HepG2 (cell line): ENCODE measurements around the gene TMEM247.

Source experiments
- EZH2 ChIP-seq: conservative IDR thresholded peaks from 2 replicates; pipeline ENCODE4 v1.6.1; 2012; ENCODE audit warnings: mild to moderate bottlenecking, low read depth, low read length, moderate library complexity
- NBN ChIP-seq: fragments of 450-650 bp; conservative IDR thresholded peaks from 2 replicates; pipeline ENCODE4 v1.6.1; 2017
- RFX5 ChIP-seq: IDR thresholded peaks from 2 replicates; pipeline ENCODE4 v1.6.1; 2011; ENCODE audit warnings: low read depth, low read length, improper control_type of control experiment
- TBL1XR1 ChIP-seq: fragments of 150-350 bp; IDR thresholded peaks from 2 replicates; pipeline ENCODE4 v1.6.1; 2014; ENCODE audit warnings: borderline replicate concordance, low read length; ENCODE audit not compliant: partially characterized antibody
- ZKSCAN5 ChIP-seq: sonication (generic); formaldehyde crosslinking; IDR thresholded peaks from 2 replicates; pipeline ENCODE4 v1.5.1; 2020; ENCODE audit warnings: mild to moderate bottlenecking, missing genetic modification reagents
- ZNF484 ChIP-seq: sonication (generic); formaldehyde crosslinking; IDR thresholded peaks from 2 replicates; pipeline ENCODE4 v1.5.1; 2020; ENCODE audit warnings: mild to moderate bottlenecking, low read depth, missing genetic modification reagents, borderline replicate concordance
- TF ChIP-seq, protein P1 (sequence below): fragments of 450-650 bp; IDR thresholded peaks from 2 replicates; pipeline ENCODE4 v1.6.1; 2017; ENCODE audit warnings: mild to moderate bottlenecking
- TF ChIP-seq, protein P2 (sequence below): IDR thresholded peaks from 2 replicates; pipeline ENCODE4 v1.6.1; 2012; ENCODE audit warnings: inconsistent platforms
- TF ChIP-seq, protein P3 (sequence below): sonication (generic); formaldehyde crosslinking; IDR thresholded peaks from 2 replicates; pipeline ENCODE4; 2020; ENCODE audit warnings: missing genetic modification reagents, mild to moderate bottlenecking, borderline replicate concordance
- TF ChIP-seq, protein P4 (sequence below): sonication (generic); formaldehyde crosslinking; IDR thresholded peaks from 2 replicates; pipeline ENCODE4 v1.4.0; 2020; ENCODE audit warnings: mild to moderate bottlenecking, missing genetic modification reagents

DNA sequence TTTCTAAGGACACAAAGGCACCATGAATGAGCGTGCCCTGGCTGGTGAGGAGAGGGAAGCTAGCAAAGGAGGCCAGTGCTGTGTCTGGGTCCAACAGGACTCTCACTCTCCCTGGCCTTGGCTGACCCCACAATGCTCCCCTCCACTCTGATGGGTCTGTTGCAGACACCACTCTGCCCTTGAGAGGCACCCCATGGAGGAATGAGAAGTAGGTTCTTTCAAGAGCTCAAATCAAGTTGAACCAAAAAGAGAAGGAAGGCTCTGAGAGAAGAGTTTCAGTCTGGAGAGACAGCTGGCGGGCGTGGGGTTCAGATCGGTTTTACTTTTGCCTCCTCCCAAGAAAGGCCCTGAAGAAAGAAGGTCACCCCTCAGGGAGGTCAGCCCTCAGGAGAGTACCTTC is 18.4 kb downstream of the TMEM247 start:
- TF ChIP-seq NBN (no peak), RFX5 (no peak), TBL1XR1 (no peak), EZH2 (no peak), ZKSCAN5 (CRISPR knock-in tag) (no peak), ZNF484 (CRISPR knock-in tag) (no peak)
- TF ChIP-seq, protein P1, sequence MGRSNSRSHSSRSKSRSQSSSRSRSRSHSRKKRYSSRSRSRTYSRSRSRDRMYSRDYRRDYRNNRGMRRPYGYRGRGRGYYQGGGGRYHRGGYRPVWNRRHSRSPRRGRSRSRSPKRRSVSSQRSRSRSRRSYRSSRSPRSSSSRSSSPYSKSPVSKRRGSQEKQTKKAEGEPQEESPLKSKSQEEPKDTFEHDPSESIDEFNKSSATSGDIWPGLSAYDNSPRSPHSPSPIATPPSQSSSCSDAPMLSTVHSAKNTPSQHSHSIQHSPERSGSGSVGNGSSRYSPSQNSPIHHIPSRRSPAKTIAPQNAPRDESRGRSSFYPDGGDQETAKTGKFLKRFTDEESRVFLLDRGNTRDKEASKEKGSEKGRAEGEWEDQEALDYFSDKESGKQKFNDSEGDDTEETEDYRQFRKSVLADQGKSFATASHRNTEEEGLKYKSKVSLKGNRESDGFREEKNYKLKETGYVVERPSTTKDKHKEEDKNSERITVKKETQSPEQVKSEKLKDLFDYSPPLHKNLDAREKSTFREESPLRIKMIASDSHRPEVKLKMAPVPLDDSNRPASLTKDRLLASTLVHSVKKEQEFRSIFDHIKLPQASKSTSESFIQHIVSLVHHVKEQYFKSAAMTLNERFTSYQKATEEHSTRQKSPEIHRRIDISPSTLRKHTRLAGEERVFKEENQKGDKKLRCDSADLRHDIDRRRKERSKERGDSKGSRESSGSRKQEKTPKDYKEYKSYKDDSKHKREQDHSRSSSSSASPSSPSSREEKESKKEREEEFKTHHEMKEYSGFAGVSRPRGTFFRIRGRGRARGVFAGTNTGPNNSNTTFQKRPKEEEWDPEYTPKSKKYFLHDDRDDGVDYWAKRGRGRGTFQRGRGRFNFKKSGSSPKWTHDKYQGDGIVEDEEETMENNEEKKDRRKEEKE, result no peak
- TF ChIP-seq, protein P2, sequence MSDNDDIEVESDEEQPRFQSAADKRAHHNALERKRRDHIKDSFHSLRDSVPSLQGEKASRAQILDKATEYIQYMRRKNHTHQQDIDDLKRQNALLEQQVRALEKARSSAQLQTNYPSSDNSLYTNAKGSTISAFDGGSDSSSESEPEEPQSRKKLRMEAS, result no peak
- TF ChIP-seq, protein P3, sequence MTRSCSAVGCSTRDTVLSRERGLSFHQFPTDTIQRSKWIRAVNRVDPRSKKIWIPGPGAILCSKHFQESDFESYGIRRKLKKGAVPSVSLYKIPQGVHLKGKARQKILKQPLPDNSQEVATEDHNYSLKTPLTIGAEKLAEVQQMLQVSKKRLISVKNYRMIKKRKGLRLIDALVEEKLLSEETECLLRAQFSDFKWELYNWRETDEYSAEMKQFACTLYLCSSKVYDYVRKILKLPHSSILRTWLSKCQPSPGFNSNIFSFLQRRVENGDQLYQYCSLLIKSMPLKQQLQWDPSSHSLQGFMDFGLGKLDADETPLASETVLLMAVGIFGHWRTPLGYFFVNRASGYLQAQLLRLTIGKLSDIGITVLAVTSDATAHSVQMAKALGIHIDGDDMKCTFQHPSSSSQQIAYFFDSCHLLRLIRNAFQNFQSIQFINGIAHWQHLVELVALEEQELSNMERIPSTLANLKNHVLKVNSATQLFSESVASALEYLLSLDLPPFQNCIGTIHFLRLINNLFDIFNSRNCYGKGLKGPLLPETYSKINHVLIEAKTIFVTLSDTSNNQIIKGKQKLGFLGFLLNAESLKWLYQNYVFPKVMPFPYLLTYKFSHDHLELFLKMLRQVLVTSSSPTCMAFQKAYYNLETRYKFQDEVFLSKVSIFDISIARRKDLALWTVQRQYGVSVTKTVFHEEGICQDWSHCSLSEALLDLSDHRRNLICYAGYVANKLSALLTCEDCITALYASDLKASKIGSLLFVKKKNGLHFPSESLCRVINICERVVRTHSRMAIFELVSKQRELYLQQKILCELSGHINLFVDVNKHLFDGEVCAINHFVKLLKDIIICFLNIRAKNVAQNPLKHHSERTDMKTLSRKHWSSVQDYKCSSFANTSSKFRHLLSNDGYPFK (CRISPR knock-in tag), result no peak
- TF ChIP-seq, protein P4, sequence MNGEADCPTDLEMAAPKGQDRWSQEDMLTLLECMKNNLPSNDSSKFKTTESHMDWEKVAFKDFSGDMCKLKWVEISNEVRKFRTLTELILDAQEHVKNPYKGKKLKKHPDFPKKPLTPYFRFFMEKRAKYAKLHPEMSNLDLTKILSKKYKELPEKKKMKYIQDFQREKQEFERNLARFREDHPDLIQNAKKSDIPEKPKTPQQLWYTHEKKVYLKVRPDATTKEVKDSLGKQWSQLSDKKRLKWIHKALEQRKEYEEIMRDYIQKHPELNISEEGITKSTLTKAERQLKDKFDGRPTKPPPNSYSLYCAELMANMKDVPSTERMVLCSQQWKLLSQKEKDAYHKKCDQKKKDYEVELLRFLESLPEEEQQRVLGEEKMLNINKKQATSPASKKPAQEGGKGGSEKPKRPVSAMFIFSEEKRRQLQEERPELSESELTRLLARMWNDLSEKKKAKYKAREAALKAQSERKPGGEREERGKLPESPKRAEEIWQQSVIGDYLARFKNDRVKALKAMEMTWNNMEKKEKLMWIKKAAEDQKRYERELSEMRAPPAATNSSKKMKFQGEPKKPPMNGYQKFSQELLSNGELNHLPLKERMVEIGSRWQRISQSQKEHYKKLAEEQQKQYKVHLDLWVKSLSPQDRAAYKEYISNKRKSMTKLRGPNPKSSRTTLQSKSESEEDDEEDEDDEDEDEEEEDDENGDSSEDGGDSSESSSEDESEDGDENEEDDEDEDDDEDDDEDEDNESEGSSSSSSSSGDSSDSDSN, result no peak
